ENCODE data around the gene RPN2. TPM values are rescaled to one million over a fixed set of nuclear protein-coding genes. Genes with fewer than 3 reads are reported as not detected.

The RPN2 gene
- total and polyA plus RNA-seq, 10 of the 15 experiments (the other 5 are each of a cell fraction or from before 2014, with no cell fraction given): 148 to 365 (median 228) TPM

- TF ChIP-seq, protein P1, sequence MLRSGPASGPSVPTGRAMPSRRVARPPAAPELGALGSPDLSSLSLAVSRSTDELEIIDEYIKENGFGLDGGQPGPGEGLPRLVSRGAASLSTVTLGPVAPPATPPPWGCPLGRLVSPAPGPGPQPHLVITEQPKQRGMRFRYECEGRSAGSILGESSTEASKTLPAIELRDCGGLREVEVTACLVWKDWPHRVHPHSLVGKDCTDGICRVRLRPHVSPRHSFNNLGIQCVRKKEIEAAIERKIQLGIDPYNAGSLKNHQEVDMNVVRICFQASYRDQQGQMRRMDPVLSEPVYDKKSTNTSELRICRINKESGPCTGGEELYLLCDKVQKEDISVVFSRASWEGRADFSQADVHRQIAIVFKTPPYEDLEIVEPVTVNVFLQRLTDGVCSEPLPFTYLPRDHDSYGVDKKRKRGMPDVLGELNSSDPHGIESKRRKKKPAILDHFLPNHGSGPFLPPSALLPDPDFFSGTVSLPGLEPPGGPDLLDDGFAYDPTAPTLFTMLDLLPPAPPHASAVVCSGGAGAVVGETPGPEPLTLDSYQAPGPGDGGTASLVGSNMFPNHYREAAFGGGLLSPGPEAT (IDR thresholded peaks at IDR 0.05; ENCODE audit: low read depth): no peak
- TF ChIP-seq CHD1 (IDR thresholded peaks at IDR 0.05; ENCODE audit: low read depth, low read length): no peak
- no peak for TF ChIP-seq LARP7 (IDR thresholded peaks at IDR 0.05)
- TF ChIP-seq NR2F1 (conservative IDR thresholded peaks at IDR 0.05): no peak
- TF ChIP-seq IKZF2 (IDR thresholded peaks at IDR 0.05): no peak
- no peak for TF ChIP-seq POLR2AphosphoS2 (IDR thresholded peaks at IDR 0.05; ENCODE audit: low read depth, low read length)
- peak; percentile 29; the same call in 1 of the 2 replicates for TF ChIP-seq SMC3 (IDR thresholded peaks at IDR 0.05; ENCODE audit: borderline replicate concordance, low read length)
- TF ChIP-seq MTA3 (IDR thresholded peaks at IDR 0.05; ENCODE audit: borderline replicate concordance, low read length): no peak
- no peak for TF ChIP-seq SMAD1 (IDR thresholded peaks at IDR 0.05; ENCODE audit: low read depth, partially characterized antibody)
- no peak for TF ChIP-seq CBX5 (IDR thresholded peaks at IDR 0.05; ENCODE audit: low read depth)
- TF ChIP-seq STAT1 (conservative IDR thresholded peaks at IDR 0.05): no peak
- no peak for TF ChIP-seq CUX1 (IDR thresholded peaks at IDR 0.05; ENCODE audit: insufficient replicate concordance, low read depth, low read length)
- no peak for TF ChIP-seq ZBTB11 (CRISPR knock-in tag; IDR thresholded peaks at IDR 0.05)
- TF ChIP-seq, protein P2, sequence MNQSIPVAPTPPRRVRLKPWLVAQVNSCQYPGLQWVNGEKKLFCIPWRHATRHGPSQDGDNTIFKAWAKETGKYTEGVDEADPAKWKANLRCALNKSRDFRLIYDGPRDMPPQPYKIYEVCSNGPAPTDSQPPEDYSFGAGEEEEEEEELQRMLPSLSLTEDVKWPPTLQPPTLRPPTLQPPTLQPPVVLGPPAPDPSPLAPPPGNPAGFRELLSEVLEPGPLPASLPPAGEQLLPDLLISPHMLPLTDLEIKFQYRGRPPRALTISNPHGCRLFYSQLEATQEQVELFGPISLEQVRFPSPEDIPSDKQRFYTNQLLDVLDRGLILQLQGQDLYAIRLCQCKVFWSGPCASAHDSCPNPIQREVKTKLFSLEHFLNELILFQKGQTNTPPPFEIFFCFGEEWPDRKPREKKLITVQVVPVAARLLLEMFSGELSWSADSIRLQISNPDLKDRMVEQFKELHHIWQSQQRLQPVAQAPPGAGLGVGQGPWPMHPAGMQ (IDR thresholded peaks at IDR 0.05; ENCODE audit: borderline replicate concordance): no peak
- peak; percentile 66; the same call in 1 of the 2 replicates for TF ChIP-seq TCF12 (IDR thresholded peaks at IDR 0.05; ENCODE audit: low read depth, low read length)
- no peak for TF ChIP-seq HSF1 (IDR thresholded peaks at IDR 0.05; ENCODE audit: low read depth, low read length)
- TF ChIP-seq YY1 (IDR thresholded peaks at IDR 0.05; ENCODE audit: low read depth, low read length): peak; percentile 32; the same call in 1 of the 2 replicates
These were observed 13.2 kb downstream of the RPN2 start (continued) for GRCh38 chr20:37192137-37192854.
